H9 (cell line): ENCODE measurements around the gene HLTF. TPM values are rescaled to one million over a fixed set of nuclear protein-coding genes. Genes with fewer than 3 reads are reported as not detected.

Experiments
- DNase-seq: peaks from one replicate; pipeline ENCODE4 v3.0.0-alpha.2; 2017
- H2AFZ ChIP-seq: one replicate; pipeline ENCODE4 v1.6.1; 2013; ENCODE audit warnings: mild to moderate bottlenecking, low read length, control low read depth, moderate library complexity
- H2AK5ac ChIP-seq: 2 replicates; pipeline ENCODE4 v1.6.1; 2013; ENCODE audit warnings: low read length, control low read depth, mixed read lengths; ENCODE audit not compliant: insufficient read length
- H2BK120ac ChIP-seq: one replicate; pipeline ENCODE4 v1.6.1; 2013; ENCODE audit warnings: low read depth, mild to moderate bottlenecking, low read length, control low read depth, inconsistent platforms; ENCODE audit not compliant: poor library complexity, severe bottlenecking
- H2BK12ac ChIP-seq: 2 replicates; pipeline ENCODE4 v1.6.1; 2013; ENCODE audit warnings: low read length, control low read depth, mixed read lengths, low read depth; ENCODE audit not compliant: insufficient read length
- H2BK15ac ChIP-seq: 2 replicates; pipeline ENCODE4 v1.6.1; 2013; ENCODE audit warnings: low read depth, low read length, control low read depth
- H2BK20ac ChIP-seq: one replicate; pipeline ENCODE4 v1.6.1; 2013; ENCODE audit warnings: low read depth, mild to moderate bottlenecking, low read length, control low read depth, inconsistent platforms; ENCODE audit not compliant: poor library complexity, severe bottlenecking
- H2BK5ac ChIP-seq: 2 replicates; pipeline ENCODE4 v1.6.1; 2013; ENCODE audit warnings: low read length, control low read depth, mixed read lengths; ENCODE audit not compliant: insufficient read length
- H3K14ac ChIP-seq: 2 replicates; pipeline ENCODE4 v1.6.1; 2013; ENCODE audit warnings: low read length, control low read depth; ENCODE audit not compliant: insufficient read depth
- H3K18ac ChIP-seq: 2 replicates; pipeline ENCODE4 v1.6.1; 2013; ENCODE audit warnings: low read depth, mild to moderate bottlenecking, mixed read lengths, low read length, control low read depth; ENCODE audit not compliant: insufficient read length
- H3K23ac ChIP-seq: 2 replicates; pipeline ENCODE4 v1.6.1; 2013; ENCODE audit warnings: low read length, control low read depth, mixed read lengths, low read depth; ENCODE audit not compliant: insufficient read length
- H3K23me2 ChIP-seq: 2 replicates; pipeline ENCODE4 v1.6.1; 2013; ENCODE audit warnings: low read depth, mild to moderate bottlenecking, mixed read lengths, low read length, control low read depth; ENCODE audit not compliant: insufficient read length, poor library complexity, severe bottlenecking
- H3K27ac ChIP-seq: 2 replicates; pipeline ENCODE4 v1.5.1; 2013; ENCODE audit warnings: low read length, control low read depth, mixed read lengths, low read depth; ENCODE audit not compliant: insufficient read length
- H3K27me3 ChIP-seq: 2 replicates; pipeline ENCODE4 v1.6.1; 2013; ENCODE audit warnings: low read length, control low read depth, inconsistent platforms; ENCODE audit not compliant: insufficient read depth
- H3K4ac ChIP-seq: 2 replicates; pipeline ENCODE4 v1.6.1; 2013; ENCODE audit warnings: low read depth, mild to moderate bottlenecking, control low read depth, inconsistent platforms, low read length, moderate library complexity
- H3K4me1 ChIP-seq: 2 replicates; pipeline ENCODE4 v1.6.1; 2013; ENCODE audit warnings: low read length, control low read depth, inconsistent platforms; ENCODE audit not compliant: insufficient read depth
- H3K4me2 ChIP-seq: 2 replicates; pipeline ENCODE4 v1.6.1; 2013; ENCODE audit warnings: low read length, control low read depth, mixed read lengths; ENCODE audit not compliant: insufficient read length, insufficient read depth
- H3K56ac ChIP-seq: 2 replicates; pipeline ENCODE4 v1.6.1; 2013; ENCODE audit warnings: low read depth, mild to moderate bottlenecking, mixed read lengths, low read length, control low read depth; ENCODE audit not compliant: insufficient read length
- H3K79me1 ChIP-seq: 2 replicates; pipeline ENCODE4 v1.6.1; 2013; ENCODE audit warnings: low read depth, mild to moderate bottlenecking, moderate library complexity, low read length, control low read depth, inconsistent platforms; ENCODE audit not compliant: insufficient read depth, poor library complexity, severe bottlenecking
- H3K79me2 ChIP-seq: 2 replicates; pipeline ENCODE4 v1.6.1; 2013; ENCODE audit warnings: low read length, control low read depth, inconsistent platforms; ENCODE audit not compliant: insufficient read depth
- H3K9ac ChIP-seq: 2 replicates; pipeline ENCODE4 v1.6.1; 2013; ENCODE audit warnings: low read length, control low read depth, mixed read lengths; ENCODE audit not compliant: insufficient read length; ENCODE audit errors: extremely low read depth
- H3K9me3 ChIP-seq: one replicate; pipeline ENCODE4 v1.6.1; 2013; ENCODE audit warnings: low read depth, low read length, inconsistent platforms; ENCODE audit not compliant: control insufficient read depth
- H3T11ph ChIP-seq: one replicate; pipeline ENCODE4 v1.6.1; 2013; ENCODE audit warnings: mild to moderate bottlenecking, low read length, control low read depth, inconsistent platforms
- H4K20me1 ChIP-seq: one replicate; pipeline ENCODE4 v1.6.1; 2013; ENCODE audit not compliant: control insufficient read depth, insufficient read length, insufficient read depth
- H4K5ac ChIP-seq: 2 replicates; pipeline ENCODE4 v1.6.1; 2013; ENCODE audit warnings: low read depth, mild to moderate bottlenecking, mixed read lengths, low read length, control low read depth; ENCODE audit not compliant: insufficient read length
- H4K8ac ChIP-seq: replicated peaks from 2 replicates; pipeline ENCODE4 v1.6.1; 2013; ENCODE audit warnings: low read length, control low read depth, mixed read lengths, low read depth; ENCODE audit not compliant: insufficient read length
- H4K91ac ChIP-seq: 2 replicates; pipeline ENCODE4 v1.6.1; 2013; ENCODE audit warnings: low read depth, mild to moderate bottlenecking, moderate library complexity, mixed read lengths, low read length, control low read depth; ENCODE audit not compliant: insufficient read length
- H3K27ac Mint-ChIP-seq, 3 experiments: 2 replicates in 2 of 3; 3 replicates in 1 of 3; pipeline ENCODE4 v1.8.0; 2020 to 2021; ENCODE audit warnings: mixed read lengths in 3 of 3, mild to moderate bottlenecking in 1 of 3, moderate library complexity in 1 of 3
- H3K27me3 Mint-ChIP-seq: 2 replicates; pipeline ENCODE4 v1.8.0; 2021; ENCODE audit warnings: low read depth, mild to moderate bottlenecking, moderate library complexity, mixed read lengths
- H3K36me3 Mint-ChIP-seq, 3 experiments: 2 replicates in 2 of 3; 3 replicates in 1 of 3; pipeline ENCODE4 v1.8.0; 2020 to 2021; ENCODE audit warnings: low read depth in 3 of 3, mixed read lengths in 3 of 3; ENCODE audit not compliant: insufficient read depth in 1 of 3
- H3K4me1 Mint-ChIP-seq, 2 experiments: 2 replicates each; pipeline ENCODE4 v1.8.0; 2020; ENCODE audit warnings: mixed read lengths in 2 of 2
- H3K4me3 Mint-ChIP-seq, 2 experiments: 2 replicates in 1 of 2; 3 replicates in 1 of 2; pipeline ENCODE4 v1.8.0; 2020 to 2021; ENCODE audit warnings: mild to moderate bottlenecking in 2 of 2, mixed read lengths in 2 of 2, moderate library complexity in 1 of 2
- H3K9me3 Mint-ChIP-seq, 2 experiments: 2 replicates in 1 of 2; 3 replicates in 1 of 2; pipeline ENCODE4 v1.8.0; 2020; ENCODE audit warnings: mild to moderate bottlenecking in 2 of 2, mixed read lengths in 2 of 2, moderate library complexity in 1 of 2
- CTCF ChIP-seq: fragments of 200-600 bp; sonication (generic); conservative IDR thresholded peaks from 3 replicates; pipeline ENCODE4 v1.8.0; 2021; ENCODE audit warnings: antibody characterized with exemption, mild to moderate bottlenecking
- WGBS: extraction: QIAGEN DNeasy Blood & Tissue Kit; methylation state at CpG from one replicate; pipeline ENCODE4 v1.1.7; 2013; ENCODE audit warnings: missing lambda C conversion rate, low lambda C conversion rate, mixed read lengths; ENCODE audit not compliant: insufficient read length; ENCODE audit errors: extremely low coverage; 5-methylcytosine and 5-hydroxymethylcytosine counted together
- total RNA-seq: library from RNA; stranded (reverse); gene quantifications from 2 replicates; pipeline ENCODE4 v1.2.1, GENCODE V29; 2021

The HLTF gene
- total RNA-seq, 1 experiment from 2014 or later = 41.5 TPM

GRCh38 chr3:149101641-149102040 is 15.3 kb upstream of the HLTF start:
- WGBS = 100% methylated on average over 1 of the region's 3 CpGs

More at GRCh38 chr3:149101641-149102040, 15.3 kb upstream of the HLTF start:
- Mint-ChIP-seq H3K27ac (no peak overlapping the region; a peak in 1 of 7 replicates), H3K4me1 (no peaks in the 10 kb centered on the region), H3K9me3 (peaks cover 25 to 28% of the 10 kb centered on the region in 2 experiments), H3K4me3 (no peak overlapping the region), H3K36me3 (peaks cover 13 to 26% (median 20%) of the 10 kb centered on the region in 3 experiments), H3K27me3 (no peaks in the 10 kb centered on the region; the same call in 1 of the 2 replicates)
- Histone ChIP-seq H2BK20ac (no peak overlapping the region), H3K79me2 (no peaks in the 10 kb centered on the region), H2AK5ac (no peak overlapping the region), H3K4me2 (no peak overlapping the region), H2BK5ac (no peak overlapping the region), H2AFZ (no peak overlapping the region), H3K9me3 (no peaks in the 10 kb centered on the region), H3K9ac (no peak overlapping the region), H2BK120ac (no peak overlapping the region), H3K4me1 (no peaks in the 10 kb centered on the region), H3K27me3 (no peaks in the 10 kb centered on the region), H4K8ac (no peak overlapping the region), H3K79me1 (no peaks in the 10 kb centered on the region), H4K20me1 (no peaks in the 10 kb centered on the region), H2BK15ac (no peak overlapping the region), H3K14ac (no peak overlapping the region), H3K56ac (no peak overlapping the region), H4K91ac (no peak overlapping the region), H3K4ac (no peak overlapping the region), H3K23me2 (no peaks in the 10 kb centered on the region), H2BK12ac (no peak overlapping the region), H3K23ac (no peak overlapping the region), H3K27ac (no peak overlapping the region), H3K18ac (no peak overlapping the region), H3T11ph (no peak overlapping the region), H4K5ac (no peak overlapping the region)
- TF ChIP-seq CTCF = no peak
- no peak for DNase-seq
